Aortic smooth muscle cell (primary cell): ENCODE results near the gene ZNF620. TPM values are rescaled to one million over a fixed set of nuclear protein-coding genes. Genes with fewer than 3 reads are reported as not detected.

ENCODE experiments used
- total RNA-seq: library from RNA; depleted of rRNA; stranded (reverse); fragments of >200 nt; gene quantifications from 2 replicates; pipeline ENCODE4 v1.2.3, GENCODE V29; 2014

ZNF620 gene
- total RNA-seq = 2.4 and 2.7 TPM in 2 replicates

DNA sequence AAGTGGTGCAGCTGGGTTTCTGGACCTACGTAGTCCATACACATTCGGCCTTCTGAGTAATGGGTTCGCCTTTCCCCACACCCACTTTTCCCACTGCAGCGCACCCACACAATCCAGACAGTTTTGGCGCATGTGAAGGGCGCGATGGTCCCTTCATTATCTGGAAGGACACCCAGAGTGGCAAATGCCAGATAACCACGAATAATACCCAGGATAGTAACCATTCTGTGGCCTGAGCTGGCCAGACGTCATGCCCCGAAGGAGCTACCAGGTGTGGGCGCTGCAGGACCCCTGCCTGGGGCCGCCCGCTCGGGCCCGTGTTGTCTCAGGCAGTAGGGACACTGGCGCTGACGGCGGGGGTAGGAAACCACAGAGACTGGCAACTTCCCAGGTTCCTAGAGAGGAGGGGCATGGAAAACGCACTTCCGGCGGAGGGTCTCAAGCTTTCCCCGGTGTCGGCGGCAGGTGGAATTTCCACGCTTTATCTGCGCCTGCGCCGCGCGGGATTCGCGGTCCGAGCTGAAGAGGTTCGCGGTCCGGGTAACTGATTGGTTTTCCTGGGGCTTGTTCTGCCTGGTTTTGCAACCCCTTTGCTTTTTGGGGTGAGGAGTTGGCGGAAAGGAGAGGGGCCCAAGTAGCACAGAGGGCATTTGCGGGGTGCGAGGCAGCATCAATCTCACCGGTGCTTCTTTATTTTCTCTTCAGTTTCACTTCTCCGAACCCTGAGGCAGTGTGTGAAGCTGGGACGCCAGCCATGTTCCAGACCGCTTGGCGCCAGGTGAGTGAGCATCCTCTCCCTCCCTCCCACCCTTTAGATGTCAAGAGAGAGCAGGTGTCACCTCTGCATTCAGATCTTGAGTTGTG is at the start of gene ZNF620:
Gene ZNF620 (plus strand): TSS at position 441 of the 864 bp plus-strand sequence. CDS start 314 bp downstream, at position 755.

DNA sequence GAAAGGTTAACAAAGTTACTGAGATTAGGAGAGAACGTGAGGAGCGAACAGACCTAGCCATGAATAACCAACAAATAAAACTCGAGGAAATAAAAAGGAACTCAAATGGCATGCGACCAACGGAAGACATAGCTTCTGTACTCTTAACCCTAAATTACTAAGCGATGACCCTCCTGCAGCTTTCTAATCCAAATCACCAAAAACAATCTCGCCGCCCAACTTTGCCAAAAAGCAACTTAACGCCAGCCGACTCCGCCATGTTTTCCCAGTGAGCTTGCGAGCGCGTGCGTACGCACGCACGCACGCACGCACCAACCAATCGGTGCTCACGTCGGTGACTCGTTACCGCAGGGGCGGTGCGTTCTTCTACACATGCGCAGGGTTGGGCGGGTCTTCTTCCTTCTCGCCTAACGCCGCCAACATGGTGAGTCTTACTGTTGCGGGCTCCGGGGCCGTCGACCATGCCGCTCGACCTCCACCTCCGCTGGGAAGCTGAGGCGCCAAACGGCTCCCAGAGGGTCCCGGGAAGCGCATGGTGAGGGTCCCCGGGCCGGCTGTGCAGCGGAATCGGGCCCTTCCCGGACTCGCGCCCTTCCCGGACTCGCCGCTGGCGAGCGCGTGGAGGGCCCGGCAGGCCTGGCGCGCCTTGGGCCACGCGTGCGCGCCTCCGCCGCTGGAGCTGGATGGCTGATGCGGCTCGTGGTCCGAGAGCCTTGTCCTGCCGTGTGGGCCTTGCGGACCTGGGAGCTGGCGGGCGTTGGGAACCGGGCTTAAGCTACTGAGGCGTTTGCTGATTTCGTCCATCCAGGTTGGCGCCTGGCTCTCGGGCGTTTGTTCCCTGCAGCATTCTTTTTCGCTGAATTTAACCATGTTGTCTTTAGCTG is 48.7 kb upstream of the ZNF620 start, which contains the start of gene RPL14:
Gene RPL14 (plus strand): TSS at position 400 of the 884 bp plus-strand sequence. CDS start 133 bp downstream, at position 533.

DNA sequence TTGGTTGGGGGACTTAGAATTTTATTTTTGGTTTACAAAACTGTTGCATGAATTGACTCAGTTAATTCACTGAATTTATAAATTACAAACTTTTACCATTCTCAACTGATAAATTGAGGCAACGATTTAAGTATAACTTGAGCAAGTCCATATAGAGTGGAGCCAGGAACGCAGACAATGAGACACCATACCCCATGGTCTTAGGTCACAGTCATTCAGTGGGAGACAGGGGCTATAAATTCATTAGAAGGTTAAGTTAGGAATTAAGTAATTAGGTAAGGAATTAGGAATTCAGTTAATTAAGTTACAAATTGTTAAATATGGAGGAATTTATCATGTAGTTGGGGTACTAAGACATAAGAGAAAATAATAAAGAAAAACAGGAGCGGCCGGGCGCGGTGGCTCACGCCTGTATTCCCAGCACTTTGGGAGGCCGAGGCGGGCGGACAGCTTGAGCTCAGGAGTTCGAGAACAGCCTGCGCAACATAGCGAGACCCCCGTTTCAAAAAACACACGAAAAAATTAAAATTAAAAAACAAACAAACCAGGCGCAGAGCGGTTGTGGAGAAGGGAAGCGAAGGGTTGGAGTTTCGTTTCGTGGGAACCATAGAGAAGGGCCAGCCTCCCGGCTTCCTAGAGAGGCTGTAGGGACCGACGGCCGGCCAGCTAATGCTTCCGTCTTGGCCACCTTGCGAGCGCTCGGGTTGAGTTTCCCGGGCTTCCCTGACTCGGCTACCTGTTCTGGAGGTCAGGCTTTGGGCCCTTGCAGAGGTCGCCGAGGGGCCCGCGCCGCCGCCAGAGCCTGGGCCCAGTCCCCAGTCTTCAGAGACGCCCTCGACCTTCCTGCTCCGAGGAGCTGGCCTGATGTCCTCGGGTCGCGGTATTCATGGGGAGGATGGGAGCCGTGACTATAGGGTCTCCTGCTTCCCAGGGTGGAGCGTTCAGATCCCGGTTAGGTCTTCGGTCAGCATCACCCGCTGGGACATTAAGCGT is 29.1 kb upstream of the ZNF620 start, which contains the start of gene ZNF619:
Gene ZNF619 (plus strand): TSS at position 645 of the 993 bp plus-strand sequence. CDS start 858 bp downstream, outside the sequence.

DNA sequence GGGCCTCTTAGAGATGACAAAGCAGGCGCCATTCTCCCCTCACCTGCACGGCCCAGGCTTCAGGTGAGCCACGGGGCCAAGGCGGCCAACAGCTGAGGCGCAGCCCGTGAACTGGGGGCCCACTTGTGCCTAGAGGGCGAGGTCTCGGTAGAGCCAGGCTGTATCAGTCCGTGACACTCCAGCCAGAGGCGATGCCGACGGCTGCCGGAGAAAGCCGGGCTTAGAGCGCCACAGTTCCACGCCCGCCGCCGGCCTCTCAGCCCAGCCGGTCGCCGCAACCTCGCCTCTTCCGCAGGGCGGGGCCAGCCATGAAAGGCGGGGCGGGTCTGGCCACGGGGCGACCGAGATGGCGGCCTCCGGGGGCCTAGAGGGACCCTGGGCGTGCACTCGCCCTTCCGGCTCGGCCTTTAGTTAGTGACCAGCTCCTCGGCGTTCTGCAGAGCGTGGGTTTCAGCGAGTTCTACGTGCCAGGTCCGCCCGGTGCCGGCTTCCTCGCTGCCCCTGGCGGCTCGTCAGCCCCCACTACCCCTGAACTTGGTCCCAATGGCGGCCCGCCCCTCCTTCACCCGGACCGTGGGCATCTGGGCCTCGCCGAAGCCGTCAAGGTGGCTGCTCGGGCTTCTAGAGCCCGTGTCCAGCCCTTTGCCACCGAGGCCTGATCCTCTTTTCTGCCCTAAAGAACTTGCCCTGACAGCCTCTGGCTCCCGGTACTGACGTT is 18.9 kb downstream of the ZNF620 start, which contains the start of gene ZNF621:
Gene ZNF621 (plus strand): TSS at position 393 of the 718 bp plus-strand sequence. CDS start 881 bp downstream, outside the sequence.

Other genes starting within 250 kb of the ZNF620 start
- gene EIF1B, start 196.3 kb upstream of the ZNF620 start, total RNA-seq = 10.8 and 16.7 TPM in 2 replicates
- 0.26 and 0.31 TPM in 2 replicates for gene ENTPD3, start 118.9 kb upstream of the ZNF620 start, total RNA-seq
- gene RPL14, start 48.7 kb upstream of the ZNF620 start, total RNA-seq = 417 and 573 TPM in 2 replicates
- gene ZNF619, start 28.9 kb upstream of the ZNF620 start, total RNA-seq = 5.3 and 5.7 TPM in 2 replicates
- gene ZNF621, start 18.9 kb downstream of the ZNF620 start, total RNA-seq = 12.4 and 16.0 TPM in 2 replicates